NCI-H1092 (cell line): ENCODE measurements around the gene MISP.
"Not testable (repeated sequence)": the region's sequence is repeated elsewhere in the genome, so short reads cannot be mapped to it uniquely, and the experiment has no call there.

Source experiments
- DNase-seq: peaks from one replicate; lab custom pipeline; 2025; lab: John Stamatoyannopoulos, UW

Gene MISP

GRCh38 chr19:750640-751423, at the start of gene MISP:
TSS of gene MISP (plus strand) at chr19:751112. CDS start at chr19:756947, 5,835 bp downstream.
- DNase-seq, result no peak

- not testable (repeated sequence) for DNase-seq
These were observed 48.1 kb upstream of the MISP start for GRCh38 chr19:702847-703246.

GRCh38 chr19:703329-703650, 47.6 kb upstream of the MISP start:
- DNase-seq, result no peak

DNA sequence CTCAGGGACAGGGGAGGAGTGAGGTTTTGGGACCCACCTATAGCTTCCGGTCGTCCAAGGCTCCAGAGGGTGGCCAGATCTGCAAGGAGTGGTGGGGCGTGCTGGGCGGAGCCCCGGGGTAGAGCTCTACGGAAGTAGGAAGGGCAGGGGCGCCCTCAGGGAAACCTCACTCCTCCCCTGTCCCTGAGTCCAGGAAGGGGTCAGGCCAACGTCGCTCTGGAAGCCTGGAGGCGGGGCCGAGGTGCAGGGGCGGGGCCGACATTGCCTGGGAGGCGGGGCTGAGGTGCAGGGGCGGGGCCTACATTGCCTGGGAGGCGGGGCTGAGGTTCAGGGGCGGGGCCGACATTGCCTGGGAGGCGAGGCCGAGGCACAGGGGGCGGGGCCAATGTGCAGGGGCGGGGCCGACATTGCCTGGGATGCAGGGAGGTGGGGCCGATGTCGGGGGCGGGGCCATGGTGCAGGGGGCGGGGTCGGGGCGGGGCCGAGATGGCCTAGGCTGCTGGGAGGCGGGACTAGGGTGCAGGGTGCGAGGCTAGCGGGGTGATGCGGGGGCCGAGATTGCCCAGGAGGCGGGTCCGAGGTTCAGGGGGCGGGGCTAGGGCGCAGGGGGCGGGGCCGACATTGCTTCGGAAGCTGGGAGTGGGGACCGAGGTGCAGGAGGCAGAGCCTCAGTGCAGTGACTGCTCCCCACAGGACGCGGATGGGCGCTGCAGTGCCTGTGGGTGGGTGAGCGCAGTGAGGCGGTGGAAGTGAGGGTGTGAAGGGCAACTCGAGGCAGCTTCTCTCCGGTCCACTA, 47.1 kb upstream of the MISP start:
- DNase-seq, result no peak

DNA sequence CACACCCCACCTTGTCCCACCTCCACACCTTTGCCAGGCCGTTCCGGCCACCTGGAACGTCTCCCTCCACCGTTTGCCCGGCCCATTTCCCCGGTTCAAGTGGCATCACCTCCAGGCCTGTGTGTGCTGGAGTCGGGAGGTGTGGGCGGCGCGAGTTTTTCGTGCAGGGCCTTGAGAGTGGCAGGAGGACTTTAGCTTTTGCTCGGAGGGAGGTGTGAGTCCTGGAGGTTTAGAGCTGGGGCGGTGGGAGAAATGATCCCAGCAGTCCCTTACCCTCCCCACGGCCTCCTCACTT, 46.5 kb upstream of the MISP start:
- no peak for DNase-seq

- DNase-seq, result peak; percentile 18
These were observed 42.5 kb upstream of the MISP start, which contains the start of gene PALM for GRCh38 chr19:708154-709143. TSS of gene PALM (plus strand) at chr19:708935. CDS start at chr19:709147, 212 bp downstream.

- DNase-seq, result no peak
These were observed 41.5 kb upstream of the MISP start for GRCh38 chr19:709196-709964.

- DNase-seq, result no peak
These were observed 40.8 kb upstream of the MISP start for GRCh38 chr19:709965-710571.

DNA sequence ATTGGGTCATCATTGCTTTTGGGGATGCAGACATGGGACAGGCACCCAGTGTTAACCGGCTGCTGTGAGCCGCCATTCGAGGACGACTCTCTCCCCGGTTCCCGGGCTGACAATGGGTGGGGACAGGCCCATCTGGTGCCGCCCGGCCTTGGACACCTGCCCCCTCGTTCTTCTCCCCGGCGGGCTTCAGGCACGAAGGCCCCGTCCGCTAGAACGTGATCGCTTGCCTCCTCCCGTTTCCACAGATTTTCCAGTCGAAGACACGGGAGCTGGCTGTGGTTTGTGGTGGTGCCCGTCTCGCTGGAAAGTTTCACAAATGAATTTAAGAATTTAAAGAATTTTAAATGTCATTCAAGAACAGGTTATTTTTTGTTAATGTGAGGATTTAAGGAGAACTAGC, 40.1 kb upstream of the MISP start:
- no peak for DNase-seq

- no peak for DNase-seq
These were observed 39.7 kb upstream of the MISP start for GRCh38 chr19:711254-711653.

DNA sequence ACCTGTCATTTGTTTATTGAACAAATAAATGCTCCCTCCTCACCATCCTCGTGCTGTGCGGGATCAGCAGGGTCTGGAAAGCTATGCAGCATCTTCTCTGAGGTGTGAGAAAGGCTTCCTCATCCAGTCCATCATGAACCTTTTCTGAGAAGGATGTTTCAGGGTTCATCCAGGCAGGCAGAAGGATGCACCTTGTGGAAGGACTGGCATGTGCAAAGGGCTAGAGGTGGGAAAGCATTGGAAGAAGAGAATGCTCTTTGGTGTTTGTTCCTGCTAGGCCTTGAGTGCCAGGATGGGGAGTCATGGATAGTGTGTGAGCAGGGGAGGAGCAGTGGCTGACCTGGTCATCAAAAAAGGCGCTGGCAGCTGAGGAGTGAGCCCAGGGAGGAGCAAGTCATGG, 35.6 kb upstream of the MISP start:
- DNase-seq, result no peak

DNA sequence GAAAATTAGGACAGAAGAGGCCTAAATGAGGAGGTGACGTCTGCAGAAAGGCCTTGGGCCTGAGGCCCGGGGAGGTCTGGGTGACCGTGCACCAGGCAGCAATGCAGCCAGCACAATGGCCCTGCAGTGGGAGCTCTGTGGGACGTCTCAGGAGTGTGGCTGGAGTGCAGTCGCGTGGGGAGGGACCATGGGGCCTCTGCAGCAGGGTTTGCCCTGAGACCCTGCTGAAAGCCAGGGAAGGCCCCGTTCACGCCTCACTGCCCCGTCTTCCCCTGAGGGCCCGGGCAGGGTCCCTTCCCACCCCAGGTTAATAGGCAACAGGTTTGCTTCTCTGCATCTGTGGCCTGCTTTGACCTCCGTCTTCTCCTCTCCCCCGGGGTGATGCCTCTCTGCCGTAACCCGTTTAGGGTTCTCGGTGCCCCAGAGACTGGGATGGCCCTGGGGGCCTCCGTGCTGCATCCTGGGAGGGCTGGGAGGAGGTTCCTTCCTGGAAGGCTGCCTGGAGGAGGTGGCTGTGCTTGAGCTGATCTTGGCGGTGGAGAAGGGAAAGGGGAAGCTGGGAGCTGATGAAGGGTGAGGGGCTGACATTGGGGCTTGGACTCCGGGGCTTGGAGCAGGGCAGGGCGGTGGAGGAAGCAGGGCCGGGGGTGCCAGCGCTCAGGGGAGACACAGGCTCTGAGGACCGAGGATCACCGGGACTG, 32.5 kb upstream of the MISP start:
- no peak for DNase-seq

DNA sequence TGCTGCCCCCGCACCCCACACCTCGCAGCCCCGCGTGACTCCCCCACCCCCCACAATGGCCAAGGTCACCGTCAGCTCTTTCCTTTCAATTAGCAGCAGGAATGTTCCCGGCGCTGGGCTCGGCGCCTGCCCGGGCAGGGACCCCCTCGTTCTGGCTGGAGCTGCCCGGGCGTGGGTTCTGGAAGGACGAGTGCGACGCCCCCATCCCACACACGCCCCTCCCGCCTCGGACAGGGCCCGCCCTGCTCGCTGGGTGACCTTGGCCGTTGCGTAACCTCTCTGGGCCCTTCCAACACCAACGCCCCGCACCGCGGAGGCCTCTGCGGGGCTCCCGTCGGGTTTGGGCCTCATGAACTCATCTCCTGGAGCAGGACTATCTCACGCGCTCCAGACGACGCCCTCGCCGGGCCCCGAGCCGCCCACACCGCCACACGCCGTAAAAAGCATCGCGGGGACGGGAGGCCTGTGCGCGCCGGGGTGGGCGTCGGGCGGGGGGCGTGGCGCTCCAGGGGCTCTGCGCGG, 31.9 kb upstream of the MISP start:
- DNase-seq, result no peak

- no peak for DNase-seq
These were observed 31.1 kb upstream of the MISP start for GRCh38 chr19:719636-720344.

GRCh38 chr19:720345-721160, 30.4 kb upstream of the MISP start:
- no peak for DNase-seq

DNA sequence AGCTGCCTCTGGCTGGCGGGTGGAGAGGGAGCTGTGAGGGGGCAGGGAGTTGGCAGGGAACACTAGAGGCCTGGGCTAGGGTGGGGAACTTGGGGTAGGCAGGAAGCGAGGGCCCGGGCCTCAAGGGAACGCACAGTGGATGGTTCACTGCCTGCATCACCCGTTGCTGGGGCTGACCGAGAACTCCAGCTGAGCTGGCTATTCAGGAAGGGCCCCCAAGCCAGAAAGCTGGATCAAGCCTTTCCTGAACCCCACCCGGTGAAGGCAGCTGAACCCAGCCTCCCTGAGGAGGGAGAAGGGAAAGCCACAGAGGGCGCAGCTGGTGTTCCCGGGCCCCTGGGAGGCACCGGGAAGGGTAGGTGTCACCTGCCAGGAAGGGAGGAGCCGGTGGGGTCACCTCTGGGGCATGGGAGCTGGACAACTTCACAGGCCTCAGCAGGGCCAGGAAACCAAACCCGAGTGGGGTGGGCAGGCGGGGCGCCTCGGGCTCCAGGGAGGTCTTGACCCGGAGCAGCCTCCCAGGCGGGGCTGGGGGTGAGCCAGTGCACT, 28.3 kb upstream of the MISP start:
- DNase-seq, result no peak

GRCh38 chr19:723247-723646, 27.7 kb upstream of the MISP start:
- DNase-seq, result no peak

- no peak for DNase-seq
These were observed 27.2 kb upstream of the MISP start for GRCh38 chr19:723714-724113.
